HepG2 (cell line): Measurements from ENCODE around the gene BCKDHB. TPM values are rescaled to one million over a fixed set of nuclear protein-coding genes. Genes with fewer than 3 reads are reported as not detected.
A peak's percentile ranks its signal among the peaks of the same experiment; 100 is the strongest.

Experiments
- ATAC-seq: fragments of 200-7000 bp; cut with Tn5 transposase; 3 replicates; pipeline ENCODE4 v1.9.1; 2020; ENCODE audit warnings: mild to moderate bottlenecking, moderate library complexity
- BruUV-seq: library from RNA; stranded (reverse); fragments of 400-500 nt; replicated peaks from 2 replicates; lab custom pipeline; 2021; lab: Mats Ljungman, UMichigan
- CTCF ChIA-PET: fragments of 300-600 bp; formaldehyde crosslinking; extraction: SDS; loops from one replicate; lab custom pipeline; 2021; ENCODE audit warnings: low total read pairs, inconsistent platforms, low intra/inter-chr PET ratio; lab: Yijun Ruan, JAX
- POLR2A ChIA-PET: fragments of 350-600 bp; sonication (Branson Sonifier 250); formaldehyde crosslinking; loops from one replicate; lab custom pipeline; 2020; ENCODE audit warnings: antibody characterized with exemption, inconsistent platforms; lab: Yijun Ruan, JAX
- DNase-seq: peaks from one replicate; pipeline ENCODE4 v3.0.0-alpha.2; 2015; ENCODE audit warnings: low spot score
- FAIRE-seq: peaks from 3 replicates; lab custom pipeline; 2011; peaks lifted over from hg19 to GRCh38; lab: Jason Lieb, UNC
- H2AFZ ChIP-seq: one replicate; pipeline ENCODE4 v1.6.1; 2011; ENCODE audit warnings: low read length, inconsistent platforms
- H3K27ac ChIP-seq: fragments of 300-600 bp; 3 replicates; pipeline ENCODE4 v1.8.0; 2011; ENCODE audit warnings: mixed run types, mild to moderate bottlenecking, mixed read lengths, low read length, inconsistent platforms; ENCODE audit not compliant: insufficient read depth; ENCODE audit errors: extremely low read length
- H3K27me3 ChIP-seq, 2 experiments: fragments of 200-600 bp in 1 of 2; 2 replicates in 1 of 2; 3 replicates in 1 of 2; pipeline versions ENCODE4 v1.6.0 to v1.8.0; 2011; ENCODE audit warnings: low read length in 2 of 2, mild to moderate bottlenecking in 2 of 2, moderate library complexity in 2 of 2, inconsistent platforms in 1 of 2; ENCODE audit not compliant: insufficient read depth in 2 of 2, control insufficient read depth in 1 of 2
- H3K36me3 ChIP-seq, 2 experiments: fragments of 200-600 bp in 1 of 2; replicated peaks in 1 of 2; 2 replicates in 1 of 2; 3 replicates in 1 of 2; pipeline versions ENCODE4 v1.5.1 to v1.8.0; 2011; ENCODE audit warnings: low read length in 2 of 2, inconsistent platforms in 1 of 2; ENCODE audit not compliant: insufficient read depth in 2 of 2, control insufficient read depth in 1 of 2
- H3K4me1 ChIP-seq: 2 replicates; pipeline ENCODE4 v1.5.1; 2012; ENCODE audit warnings: low read length, inconsistent platforms; ENCODE audit not compliant: insufficient read depth
- H3K4me2 ChIP-seq: 2 replicates; pipeline ENCODE4 v1.6.0; 2011; ENCODE audit warnings: low read depth, low read length, inconsistent platforms
- H3K4me3 ChIP-seq, 3 experiments: fragments of 200-600 bp in 1 of 3; sonication (generic), shearing (Covaris generic) in 1 of 3; replicated peaks in 1 of 3; 2 replicates each; pipeline ENCODE4 v1.5.1; 2011 to 2016; ENCODE audit warnings: low read length in 3 of 3, inconsistent platforms in 2 of 3, low read depth in 2 of 3, mild to moderate bottlenecking in 2 of 3, control low read depth in 1 of 3, mixed read lengths in 1 of 3; ENCODE audit not compliant: insufficient read depth in 1 of 3
- H3K79me2 ChIP-seq: one replicate; pipeline ENCODE4 v1.6.1; 2011; ENCODE audit warnings: low read length, inconsistent platforms; ENCODE audit not compliant: insufficient read depth
- H3K9ac ChIP-seq: 2 replicates; pipeline ENCODE4 v1.6.0; 2011; ENCODE audit warnings: mild to moderate bottlenecking, low read depth, low read length, inconsistent platforms; ENCODE audit not compliant: insufficient read depth
- H3K9me3 ChIP-seq: 2 replicates; pipeline ENCODE4 v1.5.1; 2012; ENCODE audit warnings: mild to moderate bottlenecking, low read length
- H4K20me1 ChIP-seq: 2 replicates; pipeline ENCODE4 v1.6.0; 2011; ENCODE audit warnings: inconsistent platforms, mild to moderate bottlenecking, low read length, moderate library complexity; ENCODE audit not compliant: insufficient read depth
- EZH2 ChIP-seq: conservative IDR thresholded peaks from 2 replicates; pipeline ENCODE4 v1.6.1; 2012; ENCODE audit warnings: mild to moderate bottlenecking, low read depth, low read length, moderate library complexity
- KAT7 ChIP-seq: IDR thresholded peaks from 2 replicates; pipeline ENCODE4 v1.6.1; 2018; ENCODE audit warnings: borderline replicate concordance, missing compliant biosample characterization
- MXD4 ChIP-seq: IDR thresholded peaks from 2 replicates; pipeline ENCODE4 v1.6.1; 2016; ENCODE audit warnings: mild to moderate bottlenecking, missing biosample characterization, missing genetic modification reagents
- NFE2L1 ChIP-seq: sonication (generic); formaldehyde crosslinking; IDR thresholded peaks from 2 replicates; pipeline ENCODE4 v1.4.0; 2020; ENCODE audit warnings: missing genetic modification reagents, mild to moderate bottlenecking, borderline replicate concordance
- RAD21 ChIP-seq: fragments of 450-650 bp; formaldehyde crosslinking; IDR thresholded peaks from 2 replicates; pipeline ENCODE4 v1.5.0; 2020; ENCODE audit warnings: mild to moderate bottlenecking
- SOX5 ChIP-seq: IDR thresholded peaks from 2 replicates; pipeline ENCODE4 v1.6.1; 2016; ENCODE audit warnings: borderline replicate concordance
- SOX6 ChIP-seq, 2 experiments: fragments of 450-650 bp in 1 of 2; sonication (generic) in 1 of 2; formaldehyde crosslinking in 1 of 2; IDR thresholded peaks; 2 replicates each; pipeline versions ENCODE4 v1.4.0 to v1.6.1; 2017 to 2020; ENCODE audit warnings: antibody characterized with exemption in 1 of 2, mild to moderate bottlenecking in 1 of 2, missing genetic modification reagents in 1 of 2
- YEATS4 ChIP-seq: sonication (generic); formaldehyde crosslinking; IDR thresholded peaks from 2 replicates; pipeline ENCODE4 v1.4.0; 2020; ENCODE audit warnings: missing genetic modification reagents, borderline replicate concordance
- ZNF672 ChIP-seq: sonication (generic); formaldehyde crosslinking; IDR thresholded peaks from 2 replicates; pipeline ENCODE4 v1.8.1; 2022; ENCODE audit warnings: missing genetic modification reagents
- ZNF781 ChIP-seq: sonication (generic); formaldehyde crosslinking; IDR thresholded peaks from 2 replicates; pipeline ENCODE4 v1.5.1; 2020; ENCODE audit warnings: borderline replicate concordance, mild to moderate bottlenecking, missing genetic modification reagents; ENCODE audit errors: not compliant biosample characterization
- WGBS: methylation state at CpG from one replicate; pipeline ENCODE4 v1.1.6; 2017; ENCODE audit warnings: low lambda C conversion rate; 5-methylcytosine and 5-hydroxymethylcytosine counted together
- in situ Hi-C: cut with HindIII; loops from 2 replicates; pipeline ENCODE4 v1.10.0; 2017; ENCODE audit warnings: low pct_unique_long_range_greater_than_20kb; ENCODE audit not compliant: extremely low pct_ligation_motif_present
- intact Hi-C: fragments of 100-400 bp; cut with micrococcal nuclease; formaldehyde crosslinking; loops from one replicate; pipeline ENCODE4 v1.10.0; 2022; ENCODE audit not compliant: unreplicated experiment
- polyA plus RNA-seq, 8 experiments: library from polyadenylated mRNA; depleted of rRNA in 3 of 8; stranded (reverse) in 7 of 8; unstranded in 1 of 8; fragments of >200 nt; fragmentation: Illumina TruSeq in 4 of 8; extraction: Trizol in 4 of 8; gene quantifications; 2 replicates each; pipeline versions ENCODE4 v1.2.1 to v1.2.3, GENCODE V29; 2011 to 2016; ENCODE audit warnings: low read depth in 4 of 8, missing spikeins in 1 of 8, mixed read lengths in 1 of 8; ENCODE audit not compliant: insufficient read depth in 1 of 8
- total RNA-seq, 5 experiments: library from RNA; depleted of rRNA; stranded (reverse); fragments of >200 nt; fragmentation: Illumina TruSeq; extraction: Trizol; gene quantifications; 2 replicates each; pipeline ENCODE4 v1.2.3, GENCODE V29; 2016; ENCODE audit warnings: low read depth in 1 of 5
- TF ChIP-seq, protein P1 (sequence below): sonication (generic); formaldehyde crosslinking; conservative IDR thresholded peaks from 2 replicates; pipeline ENCODE4 v1.5.0; 2020; ENCODE audit warnings: missing genetic modification reagents
- TF ChIP-seq, protein P2 (sequence below): sonication (generic); formaldehyde crosslinking; IDR thresholded peaks from 2 replicates; pipeline ENCODE4 v1.4.0; 2020; ENCODE audit warnings: low read depth, mild to moderate bottlenecking, missing genetic modification reagents

BCKDHB gene
- total and polyA plus RNA-seq, 2 of the 13 experiments (the other 11 are each of a cell fraction or from before 2014, with no cell fraction given) = 10.8 to 13.6 TPM

DNA sequence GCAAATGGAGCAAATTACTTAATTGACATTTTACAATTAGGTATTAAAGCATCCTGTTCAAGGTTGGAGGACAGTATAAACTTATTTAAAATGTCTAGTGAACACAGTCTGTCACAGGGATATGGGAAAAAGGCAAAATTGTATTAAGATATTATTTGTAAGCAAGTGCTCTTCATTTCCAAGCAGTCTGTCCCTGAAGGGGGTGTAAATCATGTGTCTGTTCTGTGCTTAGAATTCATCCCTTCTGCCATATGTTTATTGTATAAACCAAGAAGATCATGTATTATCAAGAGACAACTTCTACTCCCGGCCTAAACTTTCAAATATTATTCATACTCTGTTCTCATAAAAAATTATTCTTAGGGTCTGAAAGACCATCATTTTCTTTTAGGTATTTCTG lies 144.8 kb downstream of the BCKDHB start:
- peaks cover 12% of the 10 kb centered on the region for H3K4me1 ChIP-seq
- ChIA-PET CTCF (no interaction called here), POLR2A (no interaction called here)

DNA sequence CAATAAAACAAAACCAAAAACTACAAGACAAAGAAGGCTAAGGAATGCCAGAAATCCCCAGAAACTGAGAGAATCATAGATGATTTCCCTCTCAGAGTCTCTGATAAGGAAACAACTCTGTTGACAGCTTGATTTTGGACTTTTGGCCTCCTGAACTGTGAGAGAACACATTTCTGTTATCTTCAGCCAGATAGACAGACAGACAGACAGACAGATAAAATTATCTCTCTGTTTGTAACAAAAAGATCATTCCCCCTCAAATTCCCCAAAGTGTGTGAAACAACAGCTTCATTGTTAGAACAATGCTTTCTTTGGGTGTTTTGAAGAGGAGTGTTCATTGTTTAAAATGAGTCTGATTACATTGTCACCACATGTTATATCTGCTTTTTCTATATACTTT lies 148.2 kb downstream of the BCKDHB start:
- H3K36me3 ChIP-seq = no peaks in the 10 kb centered on the region
- no peaks in the 10 kb centered on the region for H3K9me3 ChIP-seq
- peak; percentile 60 for ATAC-seq
- BruUV-seq = no TSS peak
- peak; percentile 23 for FAIRE-seq
- H3K27ac ChIP-seq = no peak overlapping the region
- ChIA-PET CTCF (no interaction called here), POLR2A (no interaction called here)
- H3K4me3 ChIP-seq = no peak overlapping the region
- DNase-seq = peak; percentile 44
- no peaks in the 10 kb centered on the region for H3K27me3 ChIP-seq
- in situ Hi-C loops = no loop called here
- intact Hi-C loops = no loop called here
- no peaks in the 10 kb centered on the region for H3K79me2 ChIP-seq
- H3K9ac ChIP-seq = no peak overlapping the region
- H3K4me2 ChIP-seq = no peak overlapping the region
- no peaks in the 10 kb centered on the region for H4K20me1 ChIP-seq
- H2AFZ ChIP-seq = no peak overlapping the region
- H3K4me1 ChIP-seq = peaks cover 12% of the 10 kb centered on the region
- TF ChIP-seq, protein P1, sequence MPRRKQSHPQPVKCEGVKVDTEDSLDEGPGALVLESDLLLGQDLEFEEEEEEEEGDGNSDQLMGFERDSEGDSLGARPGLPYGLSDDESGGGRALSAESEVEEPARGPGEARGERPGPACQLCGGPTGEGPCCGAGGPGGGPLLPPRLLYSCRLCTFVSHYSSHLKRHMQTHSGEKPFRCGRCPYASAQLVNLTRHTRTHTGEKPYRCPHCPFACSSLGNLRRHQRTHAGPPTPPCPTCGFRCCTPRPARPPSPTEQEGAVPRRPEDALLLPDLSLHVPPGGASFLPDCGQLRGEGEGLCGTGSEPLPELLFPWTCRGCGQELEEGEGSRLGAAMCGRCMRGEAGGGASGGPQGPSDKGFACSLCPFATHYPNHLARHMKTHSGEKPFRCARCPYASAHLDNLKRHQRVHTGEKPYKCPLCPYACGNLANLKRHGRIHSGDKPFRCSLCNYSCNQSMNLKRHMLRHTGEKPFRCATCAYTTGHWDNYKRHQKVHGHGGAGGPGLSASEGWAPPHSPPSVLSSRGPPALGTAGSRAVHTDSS (CRISPR knock-in tag) = no peak
- TF ChIP-seq EZH2 (no peak), ZNF672 (CRISPR knock-in tag) (no peak), ZNF781 (CRISPR knock-in tag) (no peak), YEATS4 (no peak), SOX6 (IDR thresholded peaks at IDR 0.05) (no peak), SOX6 (CRISPR knock-in tag; IDR thresholded peaks at IDR 0.05) (peak; percentile 58), KAT7 (CRISPR knock-in tag) (no peak), SOX5 (peak; percentile 62; the same call in 1 of the 2 replicates)

More for the DNA sequence above, 144.8 kb downstream of the BCKDHB start:
- ATAC-seq (no peak), FAIRE-seq (no peak), DNase-seq (no peak)
- no peak overlapping the region for H3K4me2 ChIP-seq
- BruUV-seq = no TSS peak
- H3K27me3 ChIP-seq = no peaks in the 10 kb centered on the region
- WGBS = 81% methylated on average over 1 of the region's 1 CpG
- intact Hi-C loops (no loop called here), in situ Hi-C loops (no loop called here)
- no peaks in the 10 kb centered on the region for H4K20me1 ChIP-seq
- H3K9ac ChIP-seq = no peak overlapping the region
- no peaks in the 10 kb centered on the region for H3K36me3 ChIP-seq
- no peak overlapping the region for H3K4me3 ChIP-seq
- H2AFZ ChIP-seq = no peak overlapping the region
- H3K79me2 ChIP-seq = no peaks in the 10 kb centered on the region
- no peak for TF ChIP-seq ZNF781 (CRISPR knock-in tag)
- no peak for TF ChIP-seq MXD4 (CRISPR knock-in tag)
- TF ChIP-seq, protein P2, sequence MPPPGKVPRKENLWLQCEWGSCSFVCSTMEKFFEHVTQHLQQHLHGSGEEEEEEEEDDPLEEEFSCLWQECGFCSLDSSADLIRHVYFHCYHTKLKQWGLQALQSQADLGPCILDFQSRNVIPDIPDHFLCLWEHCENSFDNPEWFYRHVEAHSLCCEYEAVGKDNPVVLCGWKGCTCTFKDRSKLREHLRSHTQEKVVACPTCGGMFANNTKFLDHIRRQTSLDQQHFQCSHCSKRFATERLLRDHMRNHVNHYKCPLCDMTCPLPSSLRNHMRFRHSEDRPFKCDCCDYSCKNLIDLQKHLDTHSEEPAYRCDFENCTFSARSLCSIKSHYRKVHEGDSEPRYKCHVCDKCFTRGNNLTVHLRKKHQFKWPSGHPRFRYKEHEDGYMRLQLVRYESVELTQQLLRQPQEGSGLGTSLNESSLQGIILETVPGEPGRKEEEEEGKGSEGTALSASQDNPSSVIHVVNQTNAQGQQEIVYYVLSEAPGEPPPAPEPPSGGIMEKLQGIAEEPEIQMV (CRISPR knock-in tag) = no peak
- no peak for TF ChIP-seq RAD21
- TF ChIP-seq NFE2L1 (CRISPR knock-in tag) = no peak
- no peaks in the 10 kb centered on the region for H3K9me3 ChIP-seq
- no peak overlapping the region for H3K27ac ChIP-seq
